B cell (primary cell): ENCODE measurements around the gene WNT1. TPM values are rescaled to one million over a fixed set of nuclear protein-coding genes. Genes with fewer than 3 reads are reported as not detected.

ENCODE experiments used
- ATAC-seq: fragments of 200-7000 bp; cut with Tn5 transposase; one replicate; pipeline ENCODE4 v1.10.0; 2021; ENCODE audit warnings: low read depth, mild to moderate bottlenecking, moderate number of reproducible peaks, moderate library complexity
- CTCF ChIA-PET: fragments of 350-600 bp; sonication (Branson Sonifier 250); formaldehyde crosslinking; loops from one replicate; lab custom pipeline; 2021; ENCODE audit warnings: antibody characterized with exemption, inconsistent platforms; lab: Charles Lee
- POLR2A ChIA-PET: fragments of 350-600 bp; sonication (Branson Sonifier 250); formaldehyde crosslinking; loops from one replicate; lab custom pipeline; 2021; ENCODE audit warnings: antibody characterized with exemption; lab: Charles Lee
- DNase-seq: peaks from one replicate; pipeline ENCODE4 v3.0.0; 2013
- H2AFZ ChIP-seq: 2 replicates; pipeline ENCODE4 v1.6.1; 2012; ENCODE audit warnings: mild to moderate bottlenecking, low read depth, low read length; ENCODE audit not compliant: insufficient read depth, poor library complexity, severe bottlenecking
- H3K27ac ChIP-seq, 2 donors: 1 replicate in 1 of 2; 2 replicates in 1 of 2; pipeline ENCODE4 v1.5.1; 2012 to 2013; ENCODE audit warnings: low read length in 2 of 2, mild to moderate bottlenecking in 2 of 2, moderate library complexity in 1 of 2
- H3K27me3 ChIP-seq, 4 experiments: fragments of 200-600 bp in 1 of 4; sonication (generic) in 1 of 4; replicated peaks in 1 of 4; 1 replicate in 2 of 4; 2 replicates in 2 of 4; pipeline versions ENCODE4 v1.6.1 to v1.7.0; 2013 to 2016; ENCODE audit warnings: low read length in 3 of 4, mild to moderate bottlenecking in 2 of 4, mixed read lengths in 1 of 4, moderate library complexity in 1 of 4; ENCODE audit not compliant: insufficient read depth in 4 of 4, control insufficient read depth in 3 of 4; ENCODE audit errors: control extremely low read depth in 1 of 4
- H3K36me3 ChIP-seq, 2 experiments: replicated peaks in 1 of 2; 1 replicate in 1 of 2; 2 replicates in 1 of 2; pipeline versions ENCODE4 v1.6.1 to v1.7.1; 2013; ENCODE audit warnings: low read length in 1 of 2; ENCODE audit not compliant: insufficient read depth in 2 of 2, control insufficient read depth in 1 of 2; ENCODE audit errors: control extremely low read depth in 1 of 2, extremely low read depth in 1 of 2
- H3K4me1 ChIP-seq, 2 donors: fragments of 200-600 bp in 1 of 2; sonication (generic) in 1 of 2; 1 replicate in 1 of 2; 2 replicates in 1 of 2; pipeline versions ENCODE4 v1.5.1 to v1.6.1; 2013 to 2017; ENCODE audit warnings: low read length in 2 of 2; ENCODE audit not compliant: control insufficient read depth in 2 of 2, insufficient read depth in 2 of 2
- H3K4me2 ChIP-seq: replicated peaks from 2 replicates; pipeline ENCODE3; 2012; ENCODE audit warnings: mild to moderate bottlenecking, low read depth, low read length; ENCODE audit not compliant: poor library complexity, severe bottlenecking
- H3K4me3 ChIP-seq, 5 experiments: fragments of 200-600 bp in 1 of 5; sonication (generic) in 1 of 5; 1 replicate in 3 of 5; 2 replicates in 2 of 5; pipeline versions ENCODE4 v1.5.1 to v1.7.0; 2011 to 2016; ENCODE audit warnings: low read length in 4 of 5, mild to moderate bottlenecking in 4 of 5, low read depth in 2 of 5, control low read depth in 1 of 5, moderate library complexity in 1 of 5; ENCODE audit not compliant: insufficient read depth in 1 of 5; ENCODE audit errors: control extremely low read depth in 1 of 5, extremely low read depth in 1 of 5
- H3K79me2 ChIP-seq: fragments of 200-600 bp; sonication (generic); one replicate; pipeline ENCODE4 v1.6.0; 2016; ENCODE audit warnings: low read length; ENCODE audit not compliant: control insufficient read depth, insufficient read depth
- H3K9ac ChIP-seq: fragments of 200-600 bp; sonication (generic); 2 replicates; pipeline ENCODE4 v1.6.1; 2017; ENCODE audit warnings: mild to moderate bottlenecking, low read length, moderate library complexity
- H3K9me3 ChIP-seq, 3 donors: one replicate each; pipeline versions ENCODE4 v1.6.1 to v1.7.1; 2013; ENCODE audit warnings: low read length in 2 of 3; ENCODE audit not compliant: control insufficient read depth in 2 of 3, insufficient read depth in 1 of 3; ENCODE audit errors: control extremely low read depth in 1 of 3
- H4K20me1 ChIP-seq: 2 replicates; pipeline ENCODE4 v1.6.0; 2012; ENCODE audit warnings: mild to moderate bottlenecking, low read length; ENCODE audit not compliant: insufficient read depth, control insufficient read depth, poor library complexity, severe bottlenecking
- H3K27ac Mint-ChIP-seq: one replicate; pipeline ENCODE4 v1.8.0; 2021; ENCODE audit warnings: mixed read lengths
- H3K27me3 Mint-ChIP-seq: one replicate; pipeline ENCODE4 v1.8.0; 2021; ENCODE audit warnings: mixed read lengths
- H3K4me1 Mint-ChIP-seq: one replicate; pipeline ENCODE4 v1.8.0; 2021; ENCODE audit warnings: mixed read lengths
- H3K4me3 Mint-ChIP-seq: one replicate; pipeline ENCODE4 v1.8.0; 2021; ENCODE audit warnings: mixed read lengths
- H3K9me3 Mint-ChIP-seq: one replicate; pipeline ENCODE4 v1.8.0; 2022; ENCODE audit warnings: mixed read lengths; ENCODE audit not compliant: insufficient read depth
- EZH2 ChIP-seq: IDR thresholded peaks from 2 replicates; pipeline ENCODE4 v1.6.1; 2012; ENCODE audit warnings: borderline replicate concordance, low read depth, mild to moderate bottlenecking, moderate library complexity, low read length; ENCODE audit not compliant: insufficient read depth, poor library complexity, severe bottlenecking
- WGBS: methylation state at CpG from one replicate; pipeline ENCODE4 v1.1.5; 2013; ENCODE audit warnings: missing lambda C conversion rate; ENCODE audit not compliant: insufficient coverage; 5-methylcytosine and 5-hydroxymethylcytosine counted together
- intact Hi-C: fragments of 100-400 bp; cut with micrococcal nuclease; formaldehyde crosslinking; loops from one replicate; pipeline ENCODE4 v1.10.0; 2022
- polyA plus RNA-seq: library from polyadenylated mRNA; depleted of rRNA; stranded (reverse); fragments of >200 nt; gene quantifications from 2 replicates; pipeline ENCODE4 v1.2.3, GENCODE V29; 2012
- total RNA-seq, 2 donors: library from RNA; stranded (reverse); fragments of 120-200 nt in 1 of 2; gene quantifications; 1 replicate in 1 of 2; 2 replicates in 1 of 2; pipeline versions ENCODE4 v1.2.3 to v1.2.4, GENCODE V29; 2013 to 2022
- TF ChIP-seq, protein P1 (sequence below): fragments of 200-600 bp; IDR thresholded peaks from one replicate; pipeline ENCODE4 v1.8.0; 2022; ENCODE audit warnings: antibody characterized with exemption, mild to moderate bottlenecking

Gene WNT1
- total and polyA plus RNA-seq, 2 donors (not counting 1 experiment from before 2014, with no cell fraction given): 0.55 TPM; not detected in 1

- Histone ChIP-seq H3K36me3 (peaks cover 2 to 55% of the 10 kb centered on the region in 2 experiments), H3K4me2 (no peak overlapping the region), H3K27me3 (no peaks in the 10 kb centered on the region), H4K20me1 (peaks cover 19% of the 10 kb centered on the region), H3K4me1 (no peaks in the 10 kb centered on the region), H3K27ac (no peak overlapping the region), H3K4me3 (no peak overlapping the region), H3K9me3 (no peaks in the 10 kb centered on the region), H3K9ac (no peak overlapping the region), H2AFZ (no peak overlapping the region), H3K79me2 (peaks cover 3% of the 10 kb centered on the region)
- intact Hi-C loops: no loop called here
- POLR2A ChIA-PET: no interaction called here
- no peak for ATAC-seq
- Mint-ChIP-seq H3K4me1 (no peaks in the 10 kb centered on the region), H3K27me3 (no peaks in the 10 kb centered on the region), H3K27ac (no peak overlapping the region), H3K4me3 (no peak overlapping the region), H3K9me3 (no peaks in the 10 kb centered on the region)
- no peak for DNase-seq
- 80% methylated on average over 1 of the region's 1 CpG for WGBS
- TF ChIP-seq, protein P1, sequence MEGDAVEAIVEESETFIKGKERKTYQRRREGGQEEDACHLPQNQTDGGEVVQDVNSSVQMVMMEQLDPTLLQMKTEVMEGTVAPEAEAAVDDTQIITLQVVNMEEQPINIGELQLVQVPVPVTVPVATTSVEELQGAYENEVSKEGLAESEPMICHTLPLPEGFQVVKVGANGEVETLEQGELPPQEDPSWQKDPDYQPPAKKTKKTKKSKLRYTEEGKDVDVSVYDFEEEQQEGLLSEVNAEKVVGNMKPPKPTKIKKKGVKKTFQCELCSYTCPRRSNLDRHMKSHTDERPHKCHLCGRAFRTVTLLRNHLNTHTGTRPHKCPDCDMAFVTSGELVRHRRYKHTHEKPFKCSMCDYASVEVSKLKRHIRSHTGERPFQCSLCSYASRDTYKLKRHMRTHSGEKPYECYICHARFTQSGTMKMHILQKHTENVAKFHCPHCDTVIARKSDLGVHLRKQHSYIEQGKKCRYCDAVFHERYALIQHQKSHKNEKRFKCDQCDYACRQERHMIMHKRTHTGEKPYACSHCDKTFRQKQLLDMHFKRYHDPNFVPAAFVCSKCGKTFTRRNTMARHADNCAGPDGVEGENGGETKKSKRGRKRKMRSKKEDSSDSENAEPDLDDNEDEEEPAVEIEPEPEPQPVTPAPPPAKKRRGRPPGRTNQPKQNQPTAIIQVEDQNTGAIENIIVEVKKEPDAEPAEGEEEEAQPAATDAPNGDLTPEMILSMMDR: no peak
- TF ChIP-seq EZH2: no peak
- CTCF ChIA-PET: interaction anchor here (0.7 to 1.0 kb wide), 2 partner anchors 21 to 119 kb away, joined by 3 to 6 read pairs; no protein-coding TSS in a partner anchor
Observed at GRCh38 chr12:49008943-49009342, 30.8 kb downstream of the WNT1 start.

DNA sequence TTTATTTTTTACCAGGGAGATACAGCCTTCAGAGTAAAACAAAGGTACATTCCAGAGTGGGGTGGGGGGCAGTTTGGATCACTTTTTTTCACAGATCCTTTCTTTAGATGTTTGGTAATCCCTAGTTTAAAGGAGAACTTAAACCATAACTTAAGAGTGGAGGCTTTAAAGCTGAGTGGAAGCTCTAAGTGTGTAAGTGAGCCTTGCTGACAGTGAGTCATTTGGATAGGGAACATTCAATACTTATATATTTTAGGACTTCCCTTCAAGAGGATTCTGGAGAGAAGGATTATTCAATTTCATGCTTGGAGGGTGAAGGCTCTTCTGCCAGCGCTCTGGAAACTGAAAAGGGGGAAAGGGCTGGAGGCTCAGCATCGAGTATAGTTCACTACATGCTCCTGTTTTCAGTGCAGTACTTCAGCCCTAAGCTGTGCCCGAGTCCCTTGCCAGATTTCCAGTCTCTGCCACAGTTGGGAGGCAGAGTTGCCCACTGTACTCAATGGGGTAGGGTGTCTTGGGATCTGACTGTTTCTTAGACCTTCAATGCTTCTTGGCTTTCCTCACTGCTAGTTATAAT lies 32.1 kb downstream of the WNT1 start:
- Histone ChIP-seq H3K4me2 (no peak overlapping the region), H2AFZ (no peak overlapping the region), H3K9ac (no peak overlapping the region), H3K27me3 (no peaks in the 10 kb centered on the region), H3K4me1 (no peaks in the 10 kb centered on the region), H3K27ac (no peak overlapping the region), H3K9me3 (no peaks in the 10 kb centered on the region), H3K79me2 (peaks cover 13% of the 10 kb centered on the region), H3K36me3 (peaks cover 2 to 43% of the 10 kb centered on the region in 2 experiments), H4K20me1 (peaks cover 18% of the 10 kb centered on the region), H3K4me3 (no peak overlapping the region)
- peaks cover 2% of the 10 kb centered on the region for H3K4me1 Mint-ChIP-seq
- DNase-seq (no peak), ATAC-seq (no peak)
- 100% methylated on average over 3 of the region's 3 CpGs for WGBS
- H3K27me3 Mint-ChIP-seq: no peaks in the 10 kb centered on the region
- no peak overlapping the region for H3K27ac Mint-ChIP-seq
- ChIA-PET CTCF (no interaction called here), POLR2A (no interaction called here)
- no peaks in the 10 kb centered on the region for H3K9me3 Mint-ChIP-seq
- no peak for TF ChIP-seq EZH2
- no peak overlapping the region for H3K4me3 Mint-ChIP-seq
- intact Hi-C loops: no loop called here
